Lower leg skin (tissue), 4 donors: ENCODE measurements around the gene CYLD. TPM values are rescaled to one million over a fixed set of nuclear protein-coding genes. Genes with fewer than 3 reads are reported as not detected.

Source experiments
- DNase-seq, 2 donors: peaks; one replicate each; pipeline ENCODE4 v3.0.0-alpha.2; 2019; ENCODE audit warnings: low spot score in 2 of 2
- H3K4me3 ChIP-seq: fragments of 200-600 bp; sonication (generic); 2 replicates; pipeline ENCODE4 v1.5.1; 2017; ENCODE audit warnings: mild to moderate bottlenecking, low read depth; ENCODE audit not compliant: poor library complexity, severe bottlenecking
- CTCF ChIP-seq, 3 donors: fragments of 450-650 bp; IDR thresholded peaks; one replicate each; pipeline ENCODE4 v1.5.1; 2016; ENCODE audit warnings: antibody characterized with exemption in 3 of 3, mild to moderate bottlenecking in 3 of 3, moderate library complexity in 2 of 3
- POLR2A ChIP-seq, 2 donors: fragments of 450-650 bp; IDR thresholded peaks; one replicate each; pipeline ENCODE4 v1.6.1; 2016 to 2017; ENCODE audit warnings: antibody characterized with exemption in 2 of 2, mild to moderate bottlenecking in 1 of 2, moderate library complexity in 1 of 2
- WGBS, 2 donors: methylation state at CpG; one replicate each; pipeline ENCODE4 v1.1.5; 2018; 5-methylcytosine and 5-hydroxymethylcytosine counted together
- intact Hi-C: fragments of 100-400 bp; cut with DNase I; formaldehyde crosslinking; loops from one replicate; pipeline ENCODE4 v1.15.0; 2023; ENCODE audit warnings: low total_unique reads
- total RNA-seq, 4 donors: library from RNA; depleted of rRNA; stranded (reverse); fragments of >200 nt; gene quantifications; one replicate each; pipeline ENCODE4 v1.1.0, GENCODE V29; 2016

Gene CYLD
- total RNA-seq, 4 donors from 2014 or later: 35.8 to 50.3 (median 41.8) TPM

- intact Hi-C loops: no loop called here
- WGBS, 2 donors: 90 to 93% methylated on average over 9 of the region's 9 CpGs
- peak in 1 of 2 donors; percentile 23 for DNase-seq
- TF ChIP-seq CTCF (IDR thresholded peaks at IDR 0.05) (no peak), POLR2A (IDR thresholded peaks at IDR 0.05) (no peak)
- H3K4me3 ChIP-seq: no peak overlapping the region
These were observed 80.8 kb downstream of the CYLD start for GRCh38 chr16:50822671-50823070.

- WGBS, 2 donors: 68 to 81% methylated on average over 3 of the region's 3 CpGs
- intact Hi-C loops: no loop called here
- H3K4me3 ChIP-seq: no peak overlapping the region
- DNase-seq: peak in 1 of 2 donors; percentile 18
- TF ChIP-seq POLR2A (IDR thresholded peaks at IDR 0.05) (no peak), CTCF (IDR thresholded peaks at IDR 0.05) (no peak)
These were observed 85.0 kb downstream of the CYLD start for GRCh38 chr16:50826797-50827316.

- H3K4me3 ChIP-seq: no peak overlapping the region
- no peak for DNase-seq
- no peak for TF ChIP-seq POLR2A (IDR thresholded peaks at IDR 0.05)
- TF ChIP-seq CTCF (IDR thresholded peaks at IDR 0.05): no peak
- intact Hi-C loops: no loop called here
- WGBS, 2 donors: 97 to 100% methylated on average over 1 of the region's 1 CpG
These were observed 86.3 kb downstream of the CYLD start for GRCh38 chr16:50828164-50828702.

- no peak overlapping the region for H3K4me3 ChIP-seq
- intact Hi-C loops: no loop called here
- DNase-seq: peak in 1 of 2 donors; percentile 46
- TF ChIP-seq CTCF (IDR thresholded peaks at IDR 0.05) (no peak), POLR2A (IDR thresholded peaks at IDR 0.05) (no peak)
- WGBS, 2 donors: 80 to 87% methylated on average over 5 of the region's 5 CpGs
These were observed 88.8 kb downstream of the CYLD start for GRCh38 chr16:50830698-50831097.

GRCh38 chr16:50831751-50832150 lies 89.9 kb downstream of the CYLD start:
- TF ChIP-seq POLR2A (IDR thresholded peaks at IDR 0.05): no peak
- no peak for TF ChIP-seq CTCF (IDR thresholded peaks at IDR 0.05)
- no peak overlapping the region for H3K4me3 ChIP-seq
- WGBS, 2 donors: 93 to 94% methylated on average over 1 of the region's 1 CpG
- DNase-seq: peak in 1 of 2 donors; percentile 28
- intact Hi-C loops: no loop called here

- WGBS, 2 donors: 71 to 79% methylated on average over 3 of the region's 3 CpGs
- intact Hi-C loops: no loop called here
- peak in 1 of 2 donors; percentile 40 for DNase-seq
- TF ChIP-seq POLR2A (IDR thresholded peaks at IDR 0.05) (no peak), CTCF (IDR thresholded peaks at IDR 0.05) (no peak)
- H3K4me3 ChIP-seq: no peak overlapping the region
These were observed 92.0 kb downstream of the CYLD start for GRCh38 chr16:50833929-50834328.
